ENCODE data around the gene INTS12. TPM values are rescaled to one million over a fixed set of nuclear protein-coding genes. Genes with fewer than 3 reads are reported as not detected.

Gene INTS12
- total and polyA plus RNA-seq, 9 donors, result 8.2 to 24.9 (median 13.4) TPM

- H3K4me1 ChIP-seq (ENCODE audit: insufficient read depth), result no peaks in the 10 kb centered on the region
- intact Hi-C loops (cut with DNase I), result no loop called here
- no peaks in the 10 kb centered on the region for H3K27me3 ChIP-seq
- no peak overlapping the region for H3K4me3 ChIP-seq
- 81 to 85% (median 83%) methylated on average over 6 of the region's 6 CpGs for WGBS, 3 donors
- no peaks in the 10 kb centered on the region for H3K9me3 ChIP-seq
- no peak overlapping the region for H3K27ac ChIP-seq
- DNase-seq, result no peak
- no peak for TF ChIP-seq EP300 (IDR thresholded peaks at IDR 0.05)
- TF ChIP-seq CTCF (IDR thresholded peaks at IDR 0.05), result no peak
- no peak for TF ChIP-seq POLR2A (IDR thresholded peaks at IDR 0.05)
- no peaks in the 10 kb centered on the region for H3K36me3 ChIP-seq
These were observed 49.3 kb downstream of the INTS12 start for GRCh38 chr4:105659190-105659589.

- TF ChIP-seq EP300 (IDR thresholded peaks at IDR 0.05) (no peak), POLR2A (IDR thresholded peaks at IDR 0.05) (no peak)
- no peaks in the 10 kb centered on the region for H3K4me1 ChIP-seq (ENCODE audit: insufficient read depth)
- no peaks in the 10 kb centered on the region for H3K27me3 ChIP-seq
- no peaks in the 10 kb centered on the region for H3K9me3 ChIP-seq
- no peak overlapping the region for H3K27ac ChIP-seq
- H3K4me3 ChIP-seq, result no peak overlapping the region
- no peak for DNase-seq
- no peaks in the 10 kb centered on the region for H3K36me3 ChIP-seq
- intact Hi-C loops (cut with DNase I), result no loop called here
These were observed 51.2 kb downstream of the INTS12 start for GRCh38 chr4:105657117-105657765.

- no peak for DNase-seq
- Histone ChIP-seq H3K36me3 (no peaks in the 10 kb centered on the region), H3K27ac (no peak overlapping the region), H3K9me3 (no peaks in the 10 kb centered on the region), H3K4me1 (ENCODE audit: insufficient read depth) (no peaks in the 10 kb centered on the region), H3K4me3 (no peak overlapping the region), H3K27me3 (no peaks in the 10 kb centered on the region)
- TF ChIP-seq CTCF (IDR thresholded peaks at IDR 0.05), result no peak
- no peak for TF ChIP-seq EP300 (IDR thresholded peaks at IDR 0.05)
- TF ChIP-seq POLR2A (IDR thresholded peaks at IDR 0.05), result no peak
- WGBS, 3 donors, result 31 to 47% (median 38%) methylated on average over 4 of the region's 4 CpGs
- intact Hi-C loops (cut with DNase I), result no loop called here
These were observed 56.1 kb downstream of the INTS12 start for GRCh38 chr4:105652286-105652888.

- H3K36me3 ChIP-seq, result no peaks in the 10 kb centered on the region
- no peaks in the 10 kb centered on the region for H3K9me3 ChIP-seq
- no peak for DNase-seq
- H3K27me3 ChIP-seq, result no peaks in the 10 kb centered on the region
- H3K27ac ChIP-seq, result no peak overlapping the region
- intact Hi-C loops (cut with DNase I), result no loop called here
- H3K4me3 ChIP-seq, result no peak overlapping the region
- H3K4me1 ChIP-seq (ENCODE audit: insufficient read depth), result no peaks in the 10 kb centered on the region
- TF ChIP-seq EP300 (IDR thresholded peaks at IDR 0.05), result no peak
- TF ChIP-seq CTCF (IDR thresholded peaks at IDR 0.05), result no peak
- TF ChIP-seq POLR2A (IDR thresholded peaks at IDR 0.05), result no peak
These were observed 56.6 kb downstream of the INTS12 start for GRCh38 chr4:105651884-105652283.

GRCh38 chr4:105650190-105650589 lies 58.3 kb downstream of the INTS12 start:
- Histone ChIP-seq H3K9me3 (no peaks in the 10 kb centered on the region), H3K27me3 (no peaks in the 10 kb centered on the region), H3K4me1 (ENCODE audit: insufficient read depth) (no peaks in the 10 kb centered on the region), H3K36me3 (no peaks in the 10 kb centered on the region), H3K4me3 (no peak overlapping the region), H3K27ac (no peak overlapping the region)
- WGBS, 3 donors, result 59 to 82% (median 69%) methylated on average over 1 of the region's 1 CpG
- DNase-seq, result no peak
- intact Hi-C loops (cut with DNase I), result no loop called here
- no peak for TF ChIP-seq CTCF (IDR thresholded peaks at IDR 0.05)
- TF ChIP-seq EP300 (IDR thresholded peaks at IDR 0.05), result no peak
- TF ChIP-seq POLR2A (IDR thresholded peaks at IDR 0.05), result no peak
